Endothelial cell of umbilical vein (primary cell): ENCODE measurements around the gene IL23A. TPM values are rescaled to one million over a fixed set of nuclear protein-coding genes. Genes with fewer than 3 reads are reported as not detected.

Experiments
- BruUV-seq: library from RNA; stranded (reverse); fragments of 400-500 nt; replicated peaks from 2 replicates; lab custom pipeline; 2021; lab: Mats Ljungman, UMichigan
- CTCF ChIA-PET: fragments of 300-600, 350-600 bp; sonication (Branson Sonifier 250); formaldehyde crosslinking; loops from one replicate; lab custom pipeline; 2021; ENCODE audit warnings: antibody characterized with exemption, inconsistent platforms; lab: Charles Lee
- POLR2A ChIA-PET: fragments of 300-600, 350-600 bp; sonication (Branson Sonifier 250); formaldehyde crosslinking; loops from one replicate; lab custom pipeline; 2021; ENCODE audit warnings: antibody characterized with exemption, inconsistent platforms; lab: Charles Lee
- DNase-seq: peaks from one replicate; pipeline ENCODE4 v3.0.0-alpha.2; 2011; ENCODE audit warnings: low read depth, low spot score
- FAIRE-seq: peaks from 2 replicates; lab custom pipeline; 2011; peaks lifted over from hg19 to GRCh38; lab: Jason Lieb, UNC
- H2AFZ ChIP-seq: 2 replicates; pipeline ENCODE4 v1.6.0; 2012; ENCODE audit warnings: low read depth, low read length, control low read depth, inconsistent platforms
- H3K27ac ChIP-seq: 2 replicates; pipeline ENCODE4 v1.5.1; 2011; ENCODE audit warnings: low read depth, mild to moderate bottlenecking, control low read depth, low read length, moderate library complexity; ENCODE audit not compliant: insufficient read depth
- H3K27me3 ChIP-seq, 2 experiments: 2 replicates each; pipeline versions ENCODE4 v1.6.0 to v1.6.1; 2011; ENCODE audit warnings: low read length in 2 of 2, mixed read lengths in 1 of 2; ENCODE audit not compliant: control insufficient read depth in 2 of 2, insufficient read depth in 2 of 2
- H3K36me3 ChIP-seq, 2 experiments: 2 replicates in 1 of 2; 3 replicates in 1 of 2; pipeline ENCODE4 v1.5.1; 2011; ENCODE audit warnings: low read length in 2 of 2, mild to moderate bottlenecking in 1 of 2, moderate library complexity in 1 of 2; ENCODE audit not compliant: control insufficient read depth in 2 of 2, insufficient read depth in 2 of 2; ENCODE audit errors: extremely low read depth in 1 of 2
- H3K4me1 ChIP-seq: 3 replicates; pipeline ENCODE4 v1.5.1; 2011; ENCODE audit warnings: mild to moderate bottlenecking, low read length; ENCODE audit not compliant: control insufficient read depth, insufficient read depth; ENCODE audit errors: extremely low read depth
- H3K4me2 ChIP-seq: 2 replicates; pipeline ENCODE4 v1.6.1; 2011; ENCODE audit warnings: low read length, control low read depth, mixed read lengths; ENCODE audit not compliant: insufficient read depth
- H3K4me3 ChIP-seq, 3 experiments: fragments of 200-600 bp in 1 of 3; sonication (generic), shearing (Covaris generic) in 1 of 3; replicated peaks in 1 of 3; 2 replicates each; pipeline ENCODE4 v1.5.1; 2011 to 2016; ENCODE audit warnings: control low read depth in 3 of 3, low read length in 3 of 3, mild to moderate bottlenecking in 2 of 3, inconsistent platforms in 1 of 3, low read depth in 1 of 3, moderate library complexity in 1 of 3; ENCODE audit not compliant: insufficient read depth in 1 of 3
- H3K79me2 ChIP-seq: 2 replicates; pipeline ENCODE4 v1.6.0; 2012; ENCODE audit warnings: low read length, inconsistent platforms; ENCODE audit not compliant: control insufficient read depth, insufficient read depth
- H3K9ac ChIP-seq: replicated peaks from 2 replicates; pipeline ENCODE3; 2011; ENCODE audit warnings: low read length, control low read depth; ENCODE audit not compliant: insufficient read depth; ENCODE audit errors: extremely low read depth
- H3K9me1 ChIP-seq: replicated peaks from 3 replicates; pipeline ENCODE4 v1.6.0; 2011; ENCODE audit warnings: mild to moderate bottlenecking, low read length; ENCODE audit not compliant: control insufficient read depth, insufficient read depth; ENCODE audit errors: extremely low read depth
- H3K9me3 ChIP-seq: replicated peaks from 2 replicates; pipeline ENCODE4 v1.5.1; 2012; ENCODE audit warnings: low read length, inconsistent platforms; ENCODE audit not compliant: control insufficient read depth, insufficient read depth
- H4K20me1 ChIP-seq: replicated peaks from 2 replicates; pipeline ENCODE3; 2011; ENCODE audit warnings: mild to moderate bottlenecking, low read length; ENCODE audit not compliant: control insufficient read depth, insufficient read depth; ENCODE audit errors: extremely low read depth
- CTCF ChIP-seq, 2 donors: IDR thresholded peaks; 1 replicate in 1 of 2; 2 replicates in 1 of 2; pipeline ENCODE4 v1.5.1; 2011; ENCODE audit warnings: low read length in 2 of 2, mild to moderate bottlenecking in 2 of 2, moderate library complexity in 2 of 2, control low read depth in 1 of 2, inconsistent platforms in 1 of 2, low read depth in 1 of 2; ENCODE audit not compliant: insufficient read depth in 1 of 2; ENCODE audit errors: extremely low read depth in 1 of 2
- EZH2 ChIP-seq: IDR thresholded peaks from 2 replicates; pipeline ENCODE4 v1.6.1; 2012; ENCODE audit warnings: borderline replicate concordance, low read depth, mild to moderate bottlenecking, moderate library complexity, low read length, inconsistent platforms; ENCODE audit not compliant: severe bottlenecking
- FOS ChIP-seq: IDR thresholded peaks from 2 replicates; pipeline ENCODE4 v1.6.1; 2011; ENCODE audit warnings: mild to moderate bottlenecking, low read length, moderate library complexity, borderline replicate concordance; ENCODE audit not compliant: insufficient read depth
- GATA2 ChIP-seq: IDR thresholded peaks from 2 replicates; pipeline ENCODE4 v1.7.0; 2011; ENCODE audit warnings: low read depth, mild to moderate bottlenecking, moderate library complexity, mixed read lengths, low read length; ENCODE audit not compliant: insufficient read length, insufficient read depth
- JUN ChIP-seq: IDR thresholded peaks from 2 replicates; pipeline ENCODE4 v1.6.1; 2011; ENCODE audit warnings: borderline replicate concordance, low read depth; ENCODE audit not compliant: insufficient read length, insufficient read depth
- MAX ChIP-seq: IDR thresholded peaks from 2 replicates; pipeline ENCODE4 v1.6.1; 2011; ENCODE audit not compliant: insufficient read depth, insufficient read length
- MYC ChIP-seq: IDR thresholded peaks from one replicate; pipeline ENCODE4 v1.6.1; 2011; ENCODE audit warnings: mild to moderate bottlenecking, low read depth, low read length
- POLR2A ChIP-seq: IDR thresholded peaks from 2 replicates; pipeline ENCODE4 v1.6.1; 2012; ENCODE audit warnings: low read depth, mild to moderate bottlenecking, control low read depth, low read length
- POLR2AphosphoS5 ChIP-seq: IDR thresholded peaks from 2 replicates; pipeline ENCODE4 v1.6.1; 2012; ENCODE audit warnings: low read depth, mild to moderate bottlenecking, control low read depth, low read length, moderate library complexity; ENCODE audit not compliant: insufficient read depth
- dilution Hi-C: fragments of 300-500 bp; cut with MboI; formaldehyde crosslinking; loops from one replicate; pipeline ENCODE4 v1.15.0; 2019; ENCODE audit warnings: low sequenced_read_pairs; ENCODE audit not compliant: extremely low pct_ligation_motif_present
- intact Hi-C: fragments of 100-400 bp; cut with micrococcal nuclease; formaldehyde crosslinking; loops from one replicate; pipeline ENCODE4 v1.10.0; 2022
- polyA plus RNA-seq, 4 experiments: library from polyadenylated mRNA; depleted of rRNA in 3 of 4; stranded (reverse) in 3 of 4; unstranded in 1 of 4; fragments of >200 nt; gene quantifications; 2 replicates each; pipeline versions ENCODE4 v1.2.1 to v1.2.3, GENCODE V29; 2011 to 2012; ENCODE audit warnings: missing spikeins in 1 of 4
- total RNA-seq: library from RNA; stranded (reverse); gene quantifications from 2 replicates; pipeline ENCODE4 v1.2.3, GENCODE V29; 2021

Gene IL23A
- total and polyA plus RNA-seq, 2 donors (not counting 3 experiments of a cell fraction or from before 2014, with no cell fraction given) = 0.12 TPM; not detected in 1

- no peak overlapping the region for H3K4me3 ChIP-seq
- H3K9me3 ChIP-seq = no peaks in the 10 kb centered on the region
- H3K79me2 ChIP-seq = no peaks in the 10 kb centered on the region
- no peak overlapping the region for H3K27ac ChIP-seq
- H3K27me3 ChIP-seq = no peaks in the 10 kb centered on the region
- H3K4me2 ChIP-seq = no peak overlapping the region
- no TSS peak for BruUV-seq
- H4K20me1 ChIP-seq = no peaks in the 10 kb centered on the region
- POLR2A ChIA-PET = interaction anchor here (0.6 kb wide), 1 partner anchor 11 kb away, joined by 3 read pairs; the partner anchor contains the start of gene STAT2
- H3K36me3 ChIP-seq = peaks cover 22 to 46% of the 10 kb centered on the region in 2 experiments
- FAIRE-seq (no peak), DNase-seq (no peak)
- no peaks in the 10 kb centered on the region for H3K9me1 ChIP-seq
- dilution Hi-C loops = loop anchor here (10.0 kb wide), 1 partner anchor 56 kb away; no protein-coding TSS in a partner anchor
- no peak overlapping the region for H3K9ac ChIP-seq
- no peaks in the 10 kb centered on the region for H3K4me1 ChIP-seq
- intact Hi-C loops = no loop called here
- TF ChIP-seq FOS = no peak
- CTCF ChIA-PET = interaction anchor here (0.6 to 1.3 kb wide), 3 partner anchors 90 to 159 kb away, joined by 3 to 5 read pairs (median 4); no protein-coding TSS in a partner anchor
- H2AFZ ChIP-seq = no peak overlapping the region
These were observed 10.1 kb downstream of the IL23A start for GRCh38 chr12:56348776-56349175.

- FAIRE-seq = no peak
- H2AFZ ChIP-seq = no peak overlapping the region
These were observed 12.0 kb downstream of the IL23A start for GRCh38 chr12:56350662-56351061.

More at GRCh38 chr12:56350662-56351061, 12.0 kb downstream of the IL23A start:
- intact Hi-C loops (no loop called here), dilution Hi-C loops (no loop called here)
- BruUV-seq = no TSS peak
- Histone ChIP-seq H3K9ac (no peak overlapping the region), H4K20me1 (no peaks in the 10 kb centered on the region), H3K9me1 (no peaks in the 10 kb centered on the region), H3K36me3 (peaks cover 23 to 56% of the 10 kb centered on the region in 2 experiments), H3K4me2 (no peak overlapping the region), H3K27me3 (no peaks in the 10 kb centered on the region), H3K9me3 (no peaks in the 10 kb centered on the region), H3K27ac (no peak overlapping the region), H3K79me2 (no peaks in the 10 kb centered on the region), H3K4me3 (no peak overlapping the region), H3K4me1 (no peaks in the 10 kb centered on the region)
- ChIA-PET POLR2A (no interaction called here), CTCF (interaction anchor here (1.0 to 1.6 kb wide), 3 partner anchors 9 to 93 kb away, joined by 3 to 6 read pairs (median 4); partner anchors contain the start of genes ANKRD52 and STAT2)
- no peak for TF ChIP-seq GATA2
- no peak for TF ChIP-seq POLR2AphosphoS5
- no peak for TF ChIP-seq POLR2A
- TF ChIP-seq JUN = no peak
- TF ChIP-seq EZH2 = no peak
- TF ChIP-seq FOS = no peak
- TF ChIP-seq CTCF (IDR thresholded peaks at IDR 0.05; ENCODE audit: extremely low read depth in 1 of 2, insufficient read depth in 1 of 2, low read depth in 1 of 2, low read length in 2 of 2) = no peak
- no peak for TF ChIP-seq MAX
- TF ChIP-seq MYC = no peak
- no peak for DNase-seq
